Measurements from ENCODE around the gene ZNF555.
"Not testable (repeated sequence)": the region's sequence is repeated elsewhere in the genome, so short reads cannot be mapped to it uniquely, and the experiment has no call there.

The ZNF555 gene

DNA sequence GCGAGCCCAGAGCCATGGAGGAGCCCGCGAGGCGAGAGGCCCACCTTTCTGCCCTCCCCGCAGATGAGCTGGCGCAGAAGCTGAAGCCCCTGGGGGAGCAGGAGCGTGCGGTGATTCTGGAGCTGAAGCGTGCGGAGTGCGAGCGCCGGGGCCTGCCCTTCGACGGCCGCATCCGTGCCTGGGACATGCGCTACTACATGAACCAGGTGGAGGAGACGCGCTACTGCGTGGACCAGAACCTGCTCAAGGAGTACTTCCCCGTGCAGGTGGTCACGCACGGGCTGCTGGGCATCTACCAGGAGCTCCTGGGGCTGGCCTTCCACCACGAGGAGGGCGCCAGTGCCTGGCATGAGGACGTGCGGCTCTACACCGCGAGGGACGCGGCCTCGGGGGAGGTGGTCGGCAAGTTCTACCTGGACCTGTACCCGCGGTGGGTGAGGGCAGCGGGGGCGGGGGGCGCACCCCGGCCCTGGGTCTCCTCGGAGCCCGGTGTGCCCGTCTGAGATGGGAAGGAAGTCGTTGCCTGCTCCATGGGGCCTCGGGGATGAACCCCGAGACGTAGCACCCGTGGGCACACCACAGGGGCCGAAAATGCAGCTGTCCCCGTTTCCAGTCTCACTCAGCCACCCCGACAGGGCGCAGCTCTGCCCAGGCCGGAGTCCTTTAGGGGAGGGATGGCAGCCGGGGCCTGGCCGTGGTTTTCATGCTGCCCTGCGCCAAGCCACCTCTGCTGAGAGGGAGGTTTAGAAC, 33.7 kb upstream of the ZNF555 start:
- DNase-seq: no peak

DNA sequence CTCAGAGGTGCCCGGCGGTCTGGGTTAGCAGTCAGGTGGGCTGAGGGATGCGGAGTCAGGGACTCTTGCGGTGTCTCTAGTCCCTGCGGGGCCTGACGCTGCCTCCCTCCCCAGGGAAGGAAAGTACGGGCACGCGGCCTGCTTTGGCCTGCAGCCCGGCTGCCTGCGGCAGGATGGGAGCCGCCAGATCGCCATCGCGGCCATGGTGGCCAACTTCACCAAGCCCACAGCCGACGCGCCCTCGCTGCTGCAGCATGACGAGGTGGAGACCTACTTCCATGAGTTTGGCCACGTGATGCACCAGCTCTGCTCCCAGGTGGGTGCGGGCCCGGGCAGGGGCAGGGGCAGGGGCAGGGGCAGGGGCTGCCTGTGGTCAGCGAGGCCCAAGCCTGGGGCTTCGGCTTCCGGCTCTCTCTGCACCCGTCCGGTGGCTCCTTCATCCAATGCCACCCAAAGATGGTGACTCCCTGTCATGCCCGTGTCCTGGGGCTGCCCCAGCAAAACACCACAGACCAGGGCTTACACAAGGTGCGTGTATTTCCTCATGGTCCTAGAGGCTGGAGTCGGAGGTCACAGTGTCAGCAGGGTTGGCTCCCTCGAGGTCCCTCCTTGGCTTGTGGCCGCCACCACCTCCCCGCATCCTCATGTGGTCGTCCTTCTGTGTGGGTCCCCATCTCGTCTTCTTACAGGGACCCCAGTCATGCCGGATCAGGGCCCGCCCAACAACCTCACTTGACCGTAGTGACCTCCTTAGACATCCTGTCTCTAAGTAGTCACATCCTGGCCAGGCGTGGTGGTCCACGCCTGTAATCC, 32.9 kb upstream of the ZNF555 start:
- DNase-seq: no peak

DNA sequence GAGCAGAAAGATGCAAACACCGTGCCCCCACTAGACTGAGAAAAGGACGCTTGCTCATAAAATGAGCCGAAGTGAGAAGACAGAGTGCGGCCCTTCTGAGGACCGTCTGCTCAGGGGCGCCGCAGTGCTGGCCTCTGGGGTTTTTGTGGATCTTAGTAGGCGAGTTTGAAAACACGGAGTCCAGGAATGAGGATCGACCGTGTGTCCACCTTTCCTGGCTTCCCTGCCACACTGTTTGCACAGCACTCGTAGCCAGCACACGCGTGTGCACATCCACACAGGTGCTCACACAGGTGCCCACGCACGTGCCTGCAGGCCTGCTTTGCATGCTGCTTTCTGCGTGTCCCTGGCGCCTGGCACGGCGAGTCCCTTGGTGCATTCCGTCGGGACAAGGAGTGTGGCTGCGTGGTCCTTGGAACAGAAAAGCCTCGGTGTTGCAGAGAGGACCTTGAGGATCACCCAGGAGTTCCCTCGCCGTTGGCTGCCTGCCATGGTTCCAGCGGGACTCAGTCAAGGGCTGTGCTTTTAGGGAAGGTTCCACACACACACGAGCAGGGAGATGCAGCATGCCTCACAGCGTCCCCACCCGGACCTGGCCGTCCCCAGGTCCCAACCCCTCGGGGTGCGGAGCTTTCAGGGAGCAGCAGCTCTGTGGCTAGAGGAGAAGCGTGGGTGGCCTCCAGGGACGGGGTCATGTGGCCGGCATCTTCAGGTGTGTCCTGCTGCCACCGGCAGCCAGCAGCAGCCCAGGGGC, 31.7 kb upstream of the ZNF555 start:
- DNase-seq: no peak

DNA sequence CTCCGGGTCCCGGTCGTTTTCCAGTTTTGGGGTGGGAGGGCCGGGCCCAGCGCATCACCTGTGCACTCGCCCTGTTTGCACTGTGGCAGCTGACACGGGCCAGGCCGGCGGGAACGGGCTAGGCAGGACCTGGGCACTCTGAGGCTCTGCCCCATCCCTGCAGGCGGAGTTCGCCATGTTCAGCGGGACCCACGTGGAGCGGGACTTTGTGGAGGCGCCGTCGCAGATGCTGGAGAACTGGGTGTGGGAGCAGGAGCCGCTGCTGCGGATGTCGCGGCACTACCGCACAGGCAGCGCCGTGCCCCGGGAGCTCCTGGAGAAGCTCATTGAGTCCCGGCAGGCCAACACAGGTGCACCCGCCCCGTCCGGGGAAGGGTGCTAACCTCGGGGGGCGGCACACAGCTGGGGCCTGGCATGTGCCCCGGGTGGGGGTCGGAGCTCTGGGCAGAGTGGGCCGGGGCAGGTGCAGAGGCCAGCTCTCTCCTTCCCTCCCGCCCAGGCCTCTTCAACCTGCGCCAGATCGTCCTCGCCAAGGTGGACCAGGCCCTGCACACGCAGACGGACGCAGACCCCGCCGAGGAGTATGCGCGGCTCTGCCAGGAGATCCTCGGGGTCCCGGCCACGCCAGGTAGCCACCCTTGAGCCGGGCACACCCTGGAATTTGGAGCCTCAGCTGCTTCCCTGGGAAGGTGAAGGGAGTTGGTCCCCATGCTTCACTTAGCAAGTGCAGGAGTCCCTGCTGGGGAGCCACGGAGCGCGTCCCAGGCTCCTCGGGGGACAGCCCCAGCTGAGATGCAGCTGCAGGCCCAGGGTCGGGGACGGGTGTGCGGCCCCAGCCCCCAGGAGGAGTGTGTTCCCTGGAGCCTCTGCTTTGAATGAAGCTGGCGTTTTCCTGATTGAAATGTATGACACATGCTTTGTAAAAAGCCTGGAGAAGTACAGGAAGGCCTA, 30.9 kb upstream of the ZNF555 start:
- no peak for DNase-seq

DNA sequence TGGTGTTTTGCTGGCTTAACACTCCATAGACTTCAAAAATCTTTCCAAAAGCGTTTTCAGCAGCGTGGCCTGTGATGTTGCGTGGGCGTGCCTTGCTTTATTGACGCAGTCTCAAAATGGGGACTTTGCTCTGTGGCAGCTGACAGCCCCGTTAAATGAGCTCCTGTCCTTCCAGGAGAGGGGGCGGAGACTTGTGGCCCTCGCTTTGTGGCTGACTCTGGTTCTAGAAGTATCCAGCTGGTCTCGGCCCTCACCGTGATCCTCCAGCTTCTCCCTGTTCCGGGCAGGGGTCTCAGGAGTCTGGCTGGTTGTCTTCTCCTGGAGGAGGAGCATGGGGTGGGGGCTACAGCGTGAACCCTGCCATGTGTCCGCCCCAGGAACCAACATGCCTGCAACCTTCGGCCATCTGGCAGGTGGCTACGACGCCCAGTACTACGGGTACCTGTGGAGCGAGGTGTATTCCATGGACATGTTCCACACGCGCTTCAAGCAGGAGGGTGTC, 30.0 kb upstream of the ZNF555 start:
- DNase-seq: no peak

DNA sequence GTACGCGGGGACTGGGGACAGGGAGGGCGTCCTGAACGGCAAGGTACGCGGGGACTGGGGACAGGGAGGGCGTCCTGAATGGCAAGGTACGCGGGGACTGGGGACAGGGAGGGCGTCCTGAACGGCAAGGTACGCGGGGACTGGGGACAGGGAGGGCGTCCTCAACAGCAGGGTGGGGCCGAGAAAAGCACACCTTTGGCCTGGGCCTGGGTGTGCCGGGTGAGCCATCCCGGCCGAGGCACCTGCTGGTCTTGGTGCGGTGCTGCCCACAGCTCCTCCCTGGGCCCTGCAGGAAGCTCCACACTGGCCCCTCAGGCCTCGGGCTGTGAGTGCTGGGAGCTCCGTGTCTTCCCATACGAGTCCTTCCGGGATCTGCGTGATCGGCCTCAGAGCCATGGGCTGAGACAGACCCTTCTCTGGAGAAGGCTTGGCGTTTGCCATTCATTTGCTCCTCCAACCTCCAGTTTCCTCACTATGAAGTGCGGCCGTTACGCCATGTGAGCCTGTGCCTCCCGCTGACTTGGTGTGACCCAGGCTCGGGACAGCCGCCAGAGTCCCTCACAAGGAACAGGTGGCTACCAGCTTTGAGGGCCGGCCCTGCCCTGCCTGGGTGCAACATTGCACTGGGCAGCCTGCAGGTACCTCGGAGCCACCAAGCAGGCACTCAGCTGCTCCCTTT, 29.4 kb upstream of the ZNF555 start:
- no peak for DNase-seq

DNA sequence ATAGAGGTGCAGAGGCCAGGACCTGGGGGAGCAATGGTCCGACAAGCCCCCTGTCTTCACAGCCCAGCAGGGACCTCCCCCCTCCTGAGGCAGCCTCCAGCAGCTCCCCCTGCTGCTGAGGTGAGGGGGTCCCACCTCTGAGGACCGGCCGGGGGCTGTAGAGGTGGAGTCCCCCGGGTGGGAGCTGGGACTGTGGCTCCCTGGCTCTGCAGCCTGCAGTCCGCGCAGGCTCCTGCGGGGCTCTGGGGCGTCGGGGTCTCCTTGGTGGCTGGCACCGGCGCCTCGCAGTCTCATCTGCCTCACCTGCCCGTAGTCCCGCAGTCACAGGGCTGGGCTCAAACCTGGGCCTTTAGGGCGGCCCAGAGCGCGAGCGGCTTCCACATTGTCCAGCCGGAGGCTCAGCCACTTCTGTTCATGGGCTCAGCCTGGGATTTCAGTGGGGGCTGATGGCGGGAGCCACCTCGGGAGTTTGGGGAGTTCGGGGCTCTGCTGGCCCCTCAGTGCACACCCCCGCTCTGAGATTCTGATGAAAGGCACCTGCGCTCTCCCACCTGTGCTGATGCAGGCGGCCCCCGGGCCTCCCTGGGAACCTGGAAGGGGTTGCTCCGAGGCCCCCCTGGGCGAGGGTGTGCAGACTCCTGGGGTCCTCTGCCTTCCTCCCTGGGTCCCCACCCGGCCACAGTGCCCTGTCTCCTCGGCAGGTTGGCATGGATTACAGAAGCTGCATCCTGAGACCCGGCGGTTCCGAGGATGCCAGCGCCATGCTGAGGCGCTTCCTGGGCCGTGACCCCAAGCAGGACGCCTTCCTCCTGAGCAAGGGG, 28.7 kb upstream of the ZNF555 start:
- DNase-seq: no peak

DNA sequence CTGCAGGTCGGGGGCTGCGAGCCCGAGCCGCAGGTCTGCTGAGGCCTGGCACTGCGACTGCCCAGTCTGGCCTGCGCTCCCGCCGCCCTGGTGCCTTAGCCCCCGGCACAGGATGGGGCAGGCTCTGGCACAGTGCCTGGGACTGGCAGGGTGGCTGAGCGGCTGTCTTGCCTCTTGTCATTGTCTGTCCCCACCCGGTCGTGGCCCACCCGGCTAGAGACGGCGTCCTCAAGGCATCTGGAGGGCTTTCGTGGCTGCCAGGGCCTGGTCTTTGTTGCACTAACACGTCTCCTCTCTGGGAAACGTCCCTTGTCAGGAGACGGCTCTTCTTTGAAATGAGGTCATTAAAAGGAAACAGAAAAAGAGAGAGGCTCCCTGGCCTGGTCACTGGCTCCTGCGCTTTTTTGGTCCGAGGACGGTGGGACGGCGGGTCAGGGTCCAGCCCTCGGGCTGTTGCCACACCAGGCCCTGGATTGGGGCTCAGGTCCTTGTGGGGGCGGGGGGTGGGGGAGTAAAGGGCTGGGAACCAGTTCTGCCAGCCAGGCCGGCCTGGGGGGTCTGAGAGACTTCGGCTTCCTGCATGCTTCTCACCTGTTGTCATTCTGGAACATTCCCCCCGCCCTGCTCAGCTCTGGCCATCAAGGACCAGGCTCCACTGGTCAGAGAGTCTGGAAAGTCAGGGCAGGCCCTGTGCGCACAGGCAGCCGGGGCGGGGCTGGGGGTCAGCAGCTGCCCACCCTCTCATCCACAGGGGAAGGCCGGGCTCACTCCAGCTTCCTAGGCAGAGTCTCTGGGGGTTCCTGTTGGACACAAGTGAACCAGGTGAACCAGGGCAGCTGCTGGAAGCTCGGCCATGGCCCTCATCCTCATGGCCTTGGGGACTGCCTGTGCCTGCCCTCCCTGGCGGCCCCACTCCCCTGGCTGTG, 27.8 kb upstream of the ZNF555 start:
- no peak for DNase-seq

DNA sequence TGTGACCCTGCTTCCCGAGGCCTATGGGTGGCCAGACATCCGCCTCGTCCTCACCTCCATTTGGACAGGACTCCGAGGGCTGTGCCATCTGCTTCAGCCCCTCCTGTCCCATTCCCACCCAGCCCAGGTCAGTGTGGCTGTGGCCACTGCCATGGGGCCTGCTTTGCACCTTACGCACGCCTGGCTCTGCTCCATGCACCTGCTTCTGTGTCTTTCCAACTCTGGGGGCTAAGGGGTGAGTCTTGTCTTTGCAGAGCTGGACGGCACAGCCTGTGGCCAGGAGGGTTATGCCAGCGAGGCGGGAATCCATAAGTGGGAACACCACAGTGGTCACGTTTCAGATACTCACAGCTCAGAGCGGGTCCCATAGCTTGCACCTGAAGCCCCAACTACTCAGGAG, 26.8 kb upstream of the ZNF555 start:
- DNase-seq: no peak

DNA sequence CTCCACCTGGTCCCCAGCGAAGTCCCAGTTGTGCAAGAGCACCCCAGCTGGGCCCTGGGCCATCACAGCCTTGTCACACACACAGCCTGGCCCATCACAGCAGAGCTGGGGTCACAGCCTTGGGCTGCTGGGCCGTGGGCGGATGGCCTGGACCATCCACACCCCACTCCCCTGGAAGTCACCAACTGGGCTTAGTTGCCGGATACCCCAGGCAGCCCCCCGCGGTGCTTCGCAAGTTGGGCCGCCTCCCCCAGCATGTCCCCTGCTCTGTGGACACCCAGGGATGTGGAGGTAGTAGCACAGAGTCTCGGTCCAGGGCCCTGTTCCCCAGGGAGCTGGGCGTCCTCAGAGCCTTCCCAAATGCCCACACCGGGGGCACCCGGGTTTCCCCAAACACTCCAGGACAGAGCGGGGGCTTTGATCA, 26.1 kb upstream of the ZNF555 start:
- DNase-seq: no peak

DNA sequence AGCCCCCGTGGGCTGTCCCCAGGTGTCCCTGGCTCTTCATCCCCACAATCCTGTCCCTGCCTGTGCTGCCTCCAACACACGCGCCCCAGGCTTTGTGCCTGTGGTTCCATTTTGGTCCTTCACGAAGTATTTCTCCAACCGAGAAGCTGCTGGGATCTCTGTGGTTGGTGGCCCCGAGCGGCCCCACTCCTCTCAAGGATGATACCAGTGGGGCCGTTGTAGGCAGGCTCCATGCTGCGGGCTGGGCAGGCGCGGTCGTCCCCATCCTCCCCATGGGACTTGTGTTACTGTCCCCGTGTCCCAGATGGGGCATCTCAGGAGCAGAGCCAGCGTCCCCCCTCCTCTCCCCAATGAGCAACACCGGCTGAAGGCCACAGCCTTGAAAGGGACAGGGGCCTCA, 25.4 kb upstream of the ZNF555 start:
- DNase-seq: no peak

DNA sequence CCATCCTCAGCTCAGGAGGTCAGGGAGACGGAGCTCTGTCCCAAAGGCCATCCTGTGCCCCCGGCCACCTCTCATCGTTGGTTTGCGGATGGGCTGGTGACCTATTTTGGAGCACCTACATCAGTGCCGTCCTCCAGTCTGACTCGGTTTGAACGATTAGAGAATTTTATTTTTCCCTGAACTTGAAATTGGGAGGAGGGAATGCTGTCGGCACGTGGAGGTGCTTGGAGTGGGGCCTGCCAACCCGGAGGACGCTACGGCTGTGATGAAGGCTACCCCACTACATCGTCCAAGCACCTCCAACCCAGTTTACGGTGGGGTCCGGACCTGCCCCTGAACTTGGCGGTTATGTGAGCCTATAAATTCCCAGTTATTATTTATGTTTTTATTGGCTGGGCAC, 24.6 kb upstream of the ZNF555 start:
- no peak for DNase-seq

DNA sequence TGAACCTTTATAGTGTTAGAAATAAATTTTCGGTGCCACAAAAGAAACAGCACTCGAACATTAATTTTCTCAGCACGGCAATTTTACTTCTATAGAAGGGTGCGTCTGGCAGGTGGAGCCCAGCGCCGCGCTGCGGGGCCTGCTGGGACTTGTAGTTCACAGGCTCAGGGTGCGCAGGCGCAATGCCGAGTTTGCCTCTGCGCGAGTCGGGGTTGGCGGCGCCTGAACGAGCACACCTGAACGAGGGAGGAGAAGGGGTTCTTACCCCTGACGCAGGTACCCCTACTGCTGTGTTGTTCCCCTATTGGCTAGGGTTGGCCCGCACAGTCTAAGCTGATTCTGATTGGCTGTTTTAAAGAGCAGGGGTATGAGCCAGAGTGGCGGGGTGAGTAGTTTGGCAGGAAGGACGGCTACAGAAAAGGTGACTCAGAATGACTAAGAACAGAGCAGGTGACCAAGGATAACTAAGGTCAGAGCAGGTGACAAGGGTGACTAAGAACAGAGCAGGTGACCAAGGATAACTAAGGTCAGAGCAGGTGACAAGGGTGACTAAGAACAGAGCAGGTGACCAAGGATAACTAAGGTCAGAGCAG, 23.9 kb upstream of the ZNF555 start:
- DNase-seq: not testable (repeated sequence)

DNA sequence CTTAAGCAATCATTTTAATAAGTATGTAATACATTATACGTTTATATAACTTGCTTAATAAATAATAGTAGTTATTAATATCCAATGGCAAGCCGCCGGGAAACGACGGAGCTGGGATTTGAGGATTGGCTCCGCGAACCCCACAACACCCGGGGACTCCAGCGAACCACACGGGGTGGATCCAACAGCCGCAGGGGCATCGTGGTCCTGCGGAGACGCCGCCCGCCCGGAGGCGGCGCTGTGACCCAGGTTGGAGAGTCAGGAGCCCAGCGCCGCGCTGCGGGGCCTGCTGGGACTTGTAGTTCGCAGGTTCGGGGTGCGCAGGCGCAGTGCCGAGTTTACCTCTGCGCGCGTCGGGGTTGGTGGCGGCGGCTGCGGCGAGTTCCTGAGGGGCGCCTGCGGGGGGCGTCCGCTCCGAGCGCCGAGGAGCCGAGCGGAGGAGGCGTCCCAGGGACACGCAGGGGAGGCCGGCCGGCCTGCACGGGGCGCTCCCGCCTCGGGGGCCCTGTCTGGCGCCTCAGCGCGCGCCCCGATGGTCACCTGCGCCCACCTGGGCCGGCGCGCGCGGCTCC, 21.6 kb upstream of the ZNF555 start, which contains the start of gene ZNF554:
TSS of gene ZNF554 (plus strand) at position 329 of the 572 bp plus-strand sequence. CDS start at position 533, 204 bp downstream.
- peak; percentile 65 for DNase-seq

DNA sequence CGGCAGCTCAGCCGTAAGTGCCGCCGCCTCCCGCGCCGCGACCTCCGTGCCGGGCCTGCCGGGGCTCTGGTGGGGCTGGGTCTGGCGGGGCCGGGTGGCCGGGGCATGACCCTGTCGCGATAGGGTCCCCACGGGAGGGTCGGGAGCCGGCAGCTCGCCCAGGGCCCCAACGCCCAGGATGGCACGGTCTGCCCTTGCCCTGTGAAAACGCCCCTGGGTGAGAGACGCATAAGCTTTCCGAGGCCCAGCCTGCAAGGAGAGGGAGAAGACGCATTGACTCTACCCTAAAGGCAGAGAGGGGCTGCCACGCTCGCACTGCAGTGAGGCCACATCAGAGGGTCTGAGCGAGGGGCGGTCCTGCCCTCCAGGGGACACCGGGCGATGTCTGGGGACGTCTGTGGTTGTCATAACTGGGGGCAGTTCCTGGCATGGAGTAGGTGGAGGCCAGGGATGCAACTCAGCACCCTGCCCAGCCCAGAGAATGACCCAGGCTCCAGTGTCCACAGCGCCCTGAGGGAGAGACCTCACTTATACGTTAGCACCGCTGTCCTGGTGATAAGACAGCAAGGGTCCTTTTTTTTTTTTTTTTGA, 21.1 kb upstream of the ZNF555 start:
- DNase-seq: no peak

DNA sequence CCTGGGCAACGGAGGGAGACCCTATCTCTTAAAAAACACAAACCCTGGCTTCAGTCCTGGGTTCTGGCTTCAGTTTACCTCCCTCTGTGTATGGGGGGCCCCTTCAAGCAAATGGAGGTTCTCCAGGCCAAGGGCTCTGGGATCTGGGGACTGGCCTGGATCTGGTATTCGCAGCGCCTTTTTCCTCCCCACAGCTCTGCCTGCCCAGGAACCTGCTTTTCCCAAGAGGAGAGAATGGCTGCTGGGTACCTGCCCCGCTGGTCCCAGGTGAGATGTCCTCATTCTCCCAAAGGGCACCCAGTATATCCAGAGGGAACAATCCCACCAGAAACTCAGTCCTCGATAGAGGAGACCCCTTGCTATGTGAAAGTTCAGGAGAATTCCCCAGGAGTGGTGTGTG, 18.4 kb upstream of the ZNF555 start:
- DNase-seq: no peak

DNA sequence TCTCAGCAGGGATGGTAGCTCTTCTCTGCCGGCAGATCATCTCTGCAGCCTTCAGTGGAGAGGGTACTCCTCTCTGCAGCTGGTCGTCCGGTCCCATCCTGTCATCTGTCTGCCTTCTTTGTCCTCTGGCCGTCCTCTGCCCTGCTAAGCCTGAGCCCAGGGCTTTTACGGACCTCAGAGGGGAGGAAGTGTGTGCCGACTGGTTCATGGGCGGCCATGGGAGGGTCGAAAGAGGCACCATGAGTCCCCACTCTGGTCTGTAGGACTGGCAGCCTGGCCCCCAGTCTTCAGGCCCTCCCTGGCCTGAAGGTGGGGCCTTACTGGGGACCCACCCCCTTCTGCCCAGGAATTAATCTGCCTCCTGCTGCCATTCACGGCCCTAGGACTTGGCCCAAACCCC, 17.6 kb upstream of the ZNF555 start:
- no peak for DNase-seq

DNA sequence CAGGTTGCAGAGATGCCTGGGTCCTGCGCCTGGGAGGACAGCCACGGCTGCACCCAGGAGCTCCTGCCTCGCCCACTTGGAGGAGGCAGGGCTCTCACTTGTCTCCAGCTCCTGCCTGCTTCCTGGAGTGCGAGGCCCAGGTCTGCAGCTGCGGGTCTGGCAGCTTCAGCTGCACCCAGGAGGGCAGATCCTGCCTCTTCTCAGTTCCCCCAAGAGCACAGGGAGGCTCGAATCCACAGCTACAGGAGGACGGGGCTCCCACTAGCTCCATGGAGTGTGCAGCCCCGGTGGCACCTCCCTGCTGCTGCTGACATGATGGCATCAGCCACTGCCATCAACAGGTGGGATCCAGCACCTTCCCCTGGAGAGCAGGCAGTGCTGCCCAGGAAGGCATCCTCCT, 17.1 kb upstream of the ZNF555 start:
- no peak for DNase-seq

Measured in NCI-H510A (cell line).